NCI-H1930 (cell line): ENCODE data around the gene IDUA.
"Not testable (repeated sequence)": the region's sequence is repeated elsewhere in the genome, so short reads cannot be mapped to it uniquely, and the experiment has no call there.

Experiments used
- DNase-seq, 2 experiments: peaks; one replicate each; lab custom pipeline; 2025; lab: John Stamatoyannopoulos, UW

The IDUA gene

GRCh38 chr4:987624-988513 lies 1.0 kb downstream of the IDUA start:
- no peak for DNase-seq

- DNase-seq: no peak
Observed at GRCh38 chr4:988726-989721, 2.2 kb downstream of the IDUA start.

- no peak for DNase-seq
Observed at GRCh38 chr4:989722-990471, 3.1 kb downstream of the IDUA start.

- DNase-seq: no peak
Observed at GRCh38 chr4:990746-991367, 4.0 kb downstream of the IDUA start.

- no peak for DNase-seq
Observed at GRCh38 chr4:991451-992296, 4.8 kb downstream of the IDUA start.

GRCh38 chr4:992297-993110 lies 5.7 kb downstream of the IDUA start:
- DNase-seq: no peak

GRCh38 chr4:993111-994029 lies 6.5 kb downstream of the IDUA start, which contains the start of gene SLC26A1:
TSS of gene SLC26A1 (minus strand) at chr4:993404. CDS start at chr4:991703, 1,701 bp downstream.
- no peak for DNase-seq

- no peak for DNase-seq
Observed at GRCh38 chr4:995311-996026, 8.6 kb downstream of the IDUA start.

GRCh38 chr4:996030-996996 lies 9.5 kb downstream of the IDUA start:
- DNase-seq: no peak

- DNase-seq: no peak
Observed at GRCh38 chr4:996997-997374, 10.1 kb downstream of the IDUA start.

- DNase-seq: no peak
Observed at GRCh38 chr4:997375-998071, 10.7 kb downstream of the IDUA start.

- DNase-seq: no peak
Observed at GRCh38 chr4:998096-998691, 11.3 kb downstream of the IDUA start.

- DNase-seq: not testable (repeated sequence)
Observed at GRCh38 chr4:999240-999863, 12.5 kb downstream of the IDUA start.

GRCh38 chr4:999882-1000425 lies 13.1 kb downstream of the IDUA start:
- DNase-seq: no peak
